ENCODE measurements around the gene SMNDC1. TPM values are rescaled to one million over a fixed set of nuclear protein-coding genes. Genes with fewer than 3 reads are reported as not detected.

Gene SMNDC1
- total and polyA plus RNA-seq, 7 donors = 16.3 to 38.0 (median 24.4) TPM

DNA sequence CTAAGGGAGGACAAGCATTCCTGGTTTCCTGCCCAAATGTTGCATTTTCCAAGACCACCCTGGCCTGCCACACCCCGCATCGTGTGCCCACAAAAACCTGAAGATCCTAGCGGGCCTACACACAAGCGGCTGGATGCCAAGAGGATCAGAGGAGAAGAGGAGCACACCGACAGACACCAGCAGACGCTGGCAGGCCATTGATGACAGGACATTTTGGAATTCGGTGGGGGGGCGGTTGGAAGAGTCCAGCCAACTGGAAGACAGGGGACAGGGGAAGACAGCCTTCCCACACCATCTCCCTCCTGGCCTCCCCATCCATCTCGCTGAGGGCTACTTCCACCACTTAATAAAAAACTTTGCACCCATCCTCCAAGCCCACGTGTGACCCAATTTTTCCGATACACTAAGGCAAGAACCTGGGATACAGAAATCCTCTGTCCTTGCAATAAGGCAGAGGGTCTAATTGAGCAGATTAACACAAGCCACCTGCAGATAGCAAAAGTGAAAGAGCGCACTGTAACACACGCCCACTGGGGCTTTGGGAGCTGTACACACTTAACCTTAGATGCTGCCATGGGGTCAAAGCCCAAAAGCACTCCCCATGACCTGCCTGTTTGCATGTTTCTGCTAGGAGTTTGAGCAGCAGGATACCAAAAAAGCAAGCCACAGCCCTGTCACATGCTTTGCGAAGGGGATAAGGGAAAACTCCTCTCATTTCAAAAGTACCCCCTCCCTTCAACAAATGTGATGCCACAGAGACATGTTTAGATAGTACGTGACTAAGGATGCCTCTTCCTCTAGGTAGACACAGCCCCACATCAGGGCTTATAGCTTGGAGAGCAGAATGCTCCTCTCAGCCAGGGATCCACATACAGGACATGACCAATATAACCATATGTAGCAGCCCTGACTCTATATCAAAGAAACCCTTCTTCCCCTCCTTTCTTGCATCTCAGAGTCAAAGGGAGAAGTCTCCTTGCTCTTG lies 13.4 kb upstream of the SMNDC1 start:
- TF ChIP-seq, protein P1, sequence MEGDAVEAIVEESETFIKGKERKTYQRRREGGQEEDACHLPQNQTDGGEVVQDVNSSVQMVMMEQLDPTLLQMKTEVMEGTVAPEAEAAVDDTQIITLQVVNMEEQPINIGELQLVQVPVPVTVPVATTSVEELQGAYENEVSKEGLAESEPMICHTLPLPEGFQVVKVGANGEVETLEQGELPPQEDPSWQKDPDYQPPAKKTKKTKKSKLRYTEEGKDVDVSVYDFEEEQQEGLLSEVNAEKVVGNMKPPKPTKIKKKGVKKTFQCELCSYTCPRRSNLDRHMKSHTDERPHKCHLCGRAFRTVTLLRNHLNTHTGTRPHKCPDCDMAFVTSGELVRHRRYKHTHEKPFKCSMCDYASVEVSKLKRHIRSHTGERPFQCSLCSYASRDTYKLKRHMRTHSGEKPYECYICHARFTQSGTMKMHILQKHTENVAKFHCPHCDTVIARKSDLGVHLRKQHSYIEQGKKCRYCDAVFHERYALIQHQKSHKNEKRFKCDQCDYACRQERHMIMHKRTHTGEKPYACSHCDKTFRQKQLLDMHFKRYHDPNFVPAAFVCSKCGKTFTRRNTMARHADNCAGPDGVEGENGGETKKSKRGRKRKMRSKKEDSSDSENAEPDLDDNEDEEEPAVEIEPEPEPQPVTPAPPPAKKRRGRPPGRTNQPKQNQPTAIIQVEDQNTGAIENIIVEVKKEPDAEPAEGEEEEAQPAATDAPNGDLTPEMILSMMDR (IDR thresholded peaks at IDR 0.05) = no peak
- no peaks in the 10 kb centered on the region for H3K36me3 ChIP-seq (ENCODE audit: insufficient read depth in 1 of 2, low read depth in 1 of 2)
- H3K4me1 ChIP-seq = no peaks in the 10 kb centered on the region
- WGBS, 3 donors = 83 to 87% (median 85%) methylated on average over 15 of the region's 15 CpGs
- intact Hi-C loops (cut with DNase I) = no loop called here
- no peaks in the 10 kb centered on the region for H3K9me3 ChIP-seq
- H3K27ac ChIP-seq = no peak overlapping the region
- peaks cover 0 to 3% (median 0%) of the 10 kb centered on the region in 3 donors for H3K27me3 ChIP-seq (ENCODE audit: insufficient read depth in 3 of 3, low read length in 2 of 3)
- no peak for ATAC-seq
- DNase-seq = no peak
- no peak overlapping the region for H3K4me3 ChIP-seq

DNA sequence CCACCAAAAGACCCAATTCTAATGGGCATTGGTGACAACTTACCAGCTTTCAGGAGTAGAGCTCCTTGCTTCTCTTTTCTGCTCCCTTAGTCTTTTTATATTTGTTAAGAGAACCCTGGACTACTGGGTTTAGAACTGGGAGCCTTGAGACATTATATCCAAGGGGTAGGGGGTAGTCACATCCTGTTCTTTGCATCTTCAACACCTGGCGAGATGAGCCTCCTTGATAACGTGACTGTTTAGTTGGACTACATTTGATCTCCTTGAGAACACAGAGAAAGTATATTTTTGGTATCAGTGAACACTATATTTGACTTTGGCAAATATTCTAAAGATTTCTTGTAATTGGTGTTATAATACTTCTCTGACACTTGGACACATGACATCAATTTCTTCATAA lies 9.0 kb upstream of the SMNDC1 start:
- intact Hi-C loops (cut with DNase I) = loop anchor here in 1 of 2 donors (5.0 kb wide), 1 partner anchor 184 kb away; the partner anchor contains the start of gene DUSP5
- no peaks in the 10 kb centered on the region for H3K27me3 ChIP-seq (ENCODE audit: insufficient read depth in 3 of 3, low read length in 2 of 3)
- 61 to 73% (median 68%) methylated on average over 2 of the region's 2 CpGs for WGBS, 3 donors
- ATAC-seq (no peak), DNase-seq (no peak)
- H3K27ac ChIP-seq = no peak overlapping the region
- TF ChIP-seq, protein P1 (IDR thresholded peaks at IDR 0.05) = no peak
- no peak overlapping the region for H3K4me3 ChIP-seq
- H3K36me3 ChIP-seq (ENCODE audit: insufficient read depth in 1 of 2, low read depth in 1 of 2) = no peaks in the 10 kb centered on the region
- H3K4me1 ChIP-seq = no peaks in the 10 kb centered on the region
- no peaks in the 10 kb centered on the region for H3K9me3 ChIP-seq

DNA sequence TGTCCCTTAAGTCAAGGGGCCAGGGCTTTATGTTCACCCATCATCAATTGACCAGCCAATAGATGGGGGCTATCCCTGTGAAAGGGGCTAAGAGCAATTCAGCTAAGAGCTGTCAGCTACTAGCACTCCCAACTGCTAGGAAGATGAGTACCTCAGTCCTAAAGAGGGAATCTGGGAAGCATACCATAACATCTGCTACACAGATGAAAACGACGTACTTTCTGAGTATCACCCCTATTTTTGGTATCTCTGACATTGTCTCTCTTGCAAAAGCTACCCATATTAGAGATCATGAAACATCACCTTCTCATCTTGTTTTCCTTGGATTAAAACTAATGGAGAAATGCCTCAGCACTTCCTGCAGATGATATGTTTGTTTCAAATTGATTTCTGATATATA lies 7.5 kb upstream of the SMNDC1 start:
- no peaks in the 10 kb centered on the region for H3K4me1 ChIP-seq
- no peaks in the 10 kb centered on the region for H3K27me3 ChIP-seq (ENCODE audit: insufficient read depth in 3 of 3, low read length in 2 of 3)
- intact Hi-C loops (cut with DNase I) = loop anchor here in 1 of 2 donors (5.0 kb wide), 1 partner anchor 185 kb away; the partner anchor contains the start of gene DUSP5
- DNase-seq (no peak), ATAC-seq (no peak)
- 30 to 70% (median 64%) methylated on average over 2 of the region's 2 CpGs for WGBS, 3 donors
- H3K27ac ChIP-seq = no peak overlapping the region
- H3K4me3 ChIP-seq = no peak overlapping the region
- H3K36me3 ChIP-seq (ENCODE audit: insufficient read depth in 1 of 2, low read depth in 1 of 2) = no peaks in the 10 kb centered on the region
- TF ChIP-seq, protein P1 (IDR thresholded peaks at IDR 0.05) = no peak
- H3K9me3 ChIP-seq = no peaks in the 10 kb centered on the region

DNA sequence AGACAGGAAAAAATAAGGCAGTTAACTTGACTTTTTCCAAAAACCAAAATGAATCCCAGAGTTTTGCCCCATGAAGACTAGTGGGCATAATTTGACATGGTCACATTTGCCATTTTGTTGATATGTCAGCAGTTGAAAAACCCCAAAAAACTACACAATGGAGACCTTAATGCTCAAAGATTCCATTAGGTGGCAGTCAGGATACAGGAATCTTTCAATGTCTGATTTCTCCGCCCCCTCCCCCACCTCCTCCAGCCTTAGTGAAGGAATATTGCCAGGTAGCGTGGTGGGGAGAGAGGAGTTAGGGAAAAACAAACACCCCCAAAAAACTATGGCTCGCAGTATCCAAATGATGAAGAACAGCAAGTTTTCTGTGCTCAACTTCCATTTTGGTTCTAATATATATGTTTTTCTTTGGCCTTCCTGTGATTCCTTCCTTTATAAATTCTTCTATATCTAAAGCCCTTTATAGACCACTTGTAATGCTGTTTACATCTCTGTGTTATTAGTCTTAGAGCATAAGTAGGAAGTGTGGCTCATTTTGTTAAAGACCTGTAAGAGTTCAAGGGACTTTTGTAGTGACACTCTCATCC lies 6.7 kb upstream of the SMNDC1 start:
- Histone ChIP-seq H3K9me3 (no peaks in the 10 kb centered on the region), H3K27ac (no peak overlapping the region), H3K27me3 (ENCODE audit: insufficient read depth in 3 of 3, low read length in 2 of 3) (no peaks in the 10 kb centered on the region), H3K4me1 (peaks cover under 1% of the 10 kb centered on the region), H3K36me3 (ENCODE audit: insufficient read depth in 1 of 2, low read depth in 1 of 2) (no peaks in the 10 kb centered on the region), H3K4me3 (no peak overlapping the region)
- ATAC-seq (peak; percentile 51 to 84 (median 68)), DNase-seq (no peak)
- TF ChIP-seq, protein P1 (IDR thresholded peaks at IDR 0.05) = peak; percentile 62
- 0 to 9% (median 5%) methylated on average over 3 of the region's 3 CpGs for WGBS, 3 donors
- intact Hi-C loops (cut with DNase I) = loop anchor here in 1 of 2 donors (2.0 to 5.0 kb wide), 2 partner anchors 186 to 235 kb away; partner anchors contain the start of gene DUSP5

Data from psoas muscle (tissue), 8 donors.